Stimulated activated CD4-positive, alpha-beta T cell treated with anti-CD3 and anti-CD28 coated beads, TNF-alpha, amount 100 ng/mL, for 48 hours (primary cell): ENCODE results near the gene UGGT1.

Experiments used
- DNase-seq, 3 donors: peaks; one replicate each; pipeline ENCODE4 v3.0.0-alpha.2; 2020; ENCODE audit warnings: low read depth in 3 of 3

The UGGT1 gene

GRCh38 chr2:128105072-128105471 is 14.1 kb downstream of the UGGT1 start:
- no peak for DNase-seq

GRCh38 chr2:128108166-128108565 is 17.2 kb downstream of the UGGT1 start:
- no peak for DNase-seq

- no peak for DNase-seq
These were observed 18.2 kb downstream of the UGGT1 start for GRCh38 chr2:128109243-128109642.

DNA sequence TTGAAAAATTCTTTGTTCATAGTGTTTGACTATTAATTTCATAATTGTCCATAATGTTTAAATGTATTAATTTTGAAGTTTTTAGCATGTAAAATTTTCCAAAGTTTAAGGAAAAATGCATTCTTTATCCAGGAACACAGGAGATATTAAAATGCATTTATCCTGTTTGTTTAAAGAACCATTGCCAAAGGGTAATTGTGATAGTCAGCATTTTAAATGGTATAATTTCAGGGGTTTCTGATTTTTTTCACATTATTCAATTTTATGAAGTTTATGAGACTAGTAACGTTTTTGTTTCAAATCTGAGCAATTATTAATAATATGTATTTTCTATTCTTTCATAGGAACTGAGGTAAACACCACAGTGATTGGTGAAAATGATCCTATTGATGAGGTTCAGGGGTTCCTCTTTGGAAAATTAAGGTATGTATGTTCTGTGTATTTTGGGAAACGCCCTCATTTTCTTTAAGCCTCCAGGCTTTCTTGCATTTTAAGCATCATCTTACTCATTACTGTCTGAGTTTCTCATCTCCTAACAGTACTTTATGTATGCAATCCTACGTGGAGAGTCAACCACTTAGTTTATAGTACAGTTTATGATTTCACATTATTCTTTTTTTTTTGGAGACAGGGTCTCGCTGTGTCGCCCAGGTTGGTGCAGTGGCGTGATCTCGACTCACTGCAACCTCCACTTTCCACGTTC is 25.1 kb downstream of the UGGT1 start:
- no peak for DNase-seq

DNA sequence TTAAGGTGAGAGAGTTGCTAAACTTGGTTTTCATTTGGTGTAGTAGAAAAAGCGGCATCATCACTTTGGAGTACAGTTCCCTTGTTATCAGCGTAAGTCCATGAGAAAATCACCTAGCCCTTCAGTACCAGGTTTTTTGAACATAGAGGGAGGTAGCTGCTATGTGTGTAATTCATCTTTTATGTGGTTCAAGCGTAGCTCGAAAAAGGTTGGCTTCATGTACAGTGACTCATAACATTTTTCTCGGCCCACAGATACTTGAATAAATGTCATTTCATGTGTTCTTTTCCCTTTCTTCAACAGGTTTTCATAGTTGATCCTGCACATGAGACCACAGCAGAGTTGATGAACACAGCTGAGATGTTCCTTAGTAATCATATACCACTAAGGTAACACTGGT is 43.6 kb downstream of the UGGT1 start:
- DNase-seq, result no peak

GRCh38 chr2:128137094-128137616 is 46.2 kb downstream of the UGGT1 start:
- DNase-seq, result no peak

DNA sequence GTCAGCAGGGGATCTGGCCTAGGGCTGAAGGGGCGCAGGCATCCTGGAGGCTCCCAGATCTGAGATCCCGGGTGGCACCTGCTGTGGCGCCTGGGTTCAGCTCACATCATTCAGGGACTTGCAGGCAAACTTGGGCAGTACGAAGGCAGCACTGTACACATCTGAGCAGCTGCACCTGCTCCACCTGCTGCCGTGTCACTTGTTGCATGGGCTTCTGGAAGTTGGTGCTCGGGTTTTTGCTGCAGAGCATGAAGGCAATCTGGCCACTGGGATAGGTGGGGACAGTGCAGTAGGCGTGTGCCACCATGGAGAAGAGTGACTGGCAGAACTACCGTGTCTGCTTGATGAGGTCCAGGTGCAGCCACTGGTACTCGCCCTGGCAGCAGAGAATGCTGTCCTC is 48.6 kb downstream of the UGGT1 start:
- no peak for DNase-seq

DNA sequence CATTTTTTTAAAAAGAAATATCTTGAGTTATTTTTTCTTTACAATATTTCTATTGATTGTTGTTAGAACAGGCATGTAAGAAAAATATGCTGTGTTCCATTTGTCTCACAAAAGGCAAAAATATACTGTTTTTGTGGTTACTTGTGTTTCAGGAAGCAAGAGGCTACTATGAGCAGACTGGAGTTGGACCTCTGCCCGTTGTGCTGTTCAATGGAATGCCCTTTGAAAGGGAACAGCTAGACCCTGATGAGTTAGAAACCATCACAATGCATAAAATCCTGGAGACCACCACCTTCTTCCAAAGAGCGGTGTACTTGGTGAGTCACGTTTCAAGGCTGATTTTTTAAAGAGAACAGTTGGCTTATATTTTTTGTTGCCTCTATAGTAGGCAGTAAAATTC is 54.7 kb downstream of the UGGT1 start:
- no peak for DNase-seq

DNA sequence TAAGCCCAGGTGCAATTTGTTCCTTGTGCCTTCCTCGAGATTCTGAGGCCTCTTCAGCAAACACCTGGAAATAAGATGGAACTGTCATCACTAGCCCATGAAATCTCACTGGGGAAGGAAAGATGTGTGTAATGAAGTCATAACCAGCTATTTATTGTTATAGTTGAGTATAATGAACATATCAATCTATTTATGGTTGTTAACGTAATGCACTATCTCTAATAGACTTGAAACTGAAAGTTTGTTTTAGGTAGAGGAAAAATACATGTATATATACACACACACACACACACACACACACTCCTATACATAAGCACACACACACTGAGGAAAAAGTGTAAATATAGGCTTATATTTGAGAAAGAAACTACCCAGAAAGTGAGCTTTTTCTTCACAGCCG is 62.8 kb downstream of the UGGT1 start:
- no peak for DNase-seq

GRCh38 chr2:128154225-128154624 is 63.2 kb downstream of the UGGT1 start:
- no peak for DNase-seq

DNA sequence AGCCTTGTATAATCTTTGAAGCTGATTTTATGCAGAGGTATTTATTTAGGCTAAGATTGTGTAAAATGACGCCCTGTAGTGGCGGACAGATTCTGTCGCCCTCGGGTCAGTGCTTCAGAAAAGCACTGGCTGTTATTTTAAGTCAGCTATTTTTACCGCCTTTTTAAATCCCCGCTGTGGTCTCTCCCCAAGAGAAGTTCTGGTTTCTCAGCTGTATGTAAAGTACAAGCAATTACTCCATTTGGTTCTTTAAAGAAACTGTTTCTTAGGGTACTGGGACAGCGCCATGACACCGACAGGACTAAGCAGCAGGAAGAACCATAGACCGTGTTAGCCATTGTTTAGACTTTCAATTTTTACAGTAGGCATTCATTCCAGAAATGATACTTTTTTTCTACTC is 65.0 kb downstream of the UGGT1 start:
- no peak for DNase-seq

DNA sequence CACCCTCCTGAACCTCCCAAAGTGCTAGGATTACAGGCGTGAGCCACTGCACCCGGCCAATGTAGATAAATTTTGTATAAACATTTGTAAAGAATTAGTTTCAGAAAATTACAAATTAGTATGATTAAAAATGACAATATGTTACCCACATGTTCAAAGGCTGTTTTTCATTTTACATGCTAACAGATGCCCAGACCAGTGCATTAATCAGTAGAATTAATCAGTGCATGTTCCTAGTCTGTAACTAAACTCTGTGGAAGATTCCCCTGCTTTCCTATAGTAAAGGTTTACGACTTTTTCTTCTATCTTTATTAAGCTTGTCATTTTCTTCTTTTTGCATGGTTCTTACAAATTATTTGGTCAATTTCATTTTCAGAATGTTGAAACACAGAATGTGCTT is 65.8 kb downstream of the UGGT1 start:
- no peak for DNase-seq

GRCh38 chr2:128157644-128158043 is 66.6 kb downstream of the UGGT1 start:
- DNase-seq, result no peak

- no peak for DNase-seq
These were observed 67.2 kb downstream of the UGGT1 start for GRCh38 chr2:128158176-128158575.

- no peak for DNase-seq
These were observed 68.4 kb downstream of the UGGT1 start for GRCh38 chr2:128159437-128159836.

DNA sequence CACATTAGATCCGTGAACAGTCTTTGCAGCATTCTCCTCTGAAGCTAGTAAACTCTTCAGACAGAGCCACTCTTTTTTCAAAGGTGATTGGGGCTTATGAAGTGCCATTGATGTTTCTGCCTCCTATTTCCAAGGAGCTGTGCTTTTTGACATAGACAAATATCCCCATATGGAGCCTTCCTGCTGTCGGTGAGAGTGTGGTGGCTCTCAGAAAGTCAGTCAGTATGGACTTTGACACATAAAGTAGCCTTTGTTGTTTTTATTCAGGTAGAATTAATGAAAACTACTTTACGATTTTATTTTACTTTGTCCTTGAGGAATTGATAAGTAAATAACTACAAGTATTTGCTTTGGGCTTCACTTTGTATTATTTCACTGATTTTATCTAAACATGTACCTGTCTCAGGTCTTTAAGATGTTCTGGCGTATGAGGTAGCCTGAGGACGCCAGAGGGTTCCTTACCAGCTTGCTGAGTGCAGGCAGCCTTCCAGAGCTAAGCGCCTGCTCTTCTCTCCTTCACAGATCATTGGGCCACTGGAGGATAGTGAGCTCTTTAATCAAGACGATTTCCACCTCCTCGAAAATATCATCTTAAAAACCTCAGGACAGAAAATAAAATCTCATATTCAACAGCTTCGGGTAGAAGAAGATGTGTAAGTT is 69.7 kb downstream of the UGGT1 start:
- DNase-seq, result no peak

- DNase-seq, result no peak
These were observed 71.3 kb downstream of the UGGT1 start for GRCh38 chr2:128162266-128162665.

GRCh38 chr2:128164311-128164710 is 73.3 kb downstream of the UGGT1 start:
- DNase-seq, result no peak

DNA sequence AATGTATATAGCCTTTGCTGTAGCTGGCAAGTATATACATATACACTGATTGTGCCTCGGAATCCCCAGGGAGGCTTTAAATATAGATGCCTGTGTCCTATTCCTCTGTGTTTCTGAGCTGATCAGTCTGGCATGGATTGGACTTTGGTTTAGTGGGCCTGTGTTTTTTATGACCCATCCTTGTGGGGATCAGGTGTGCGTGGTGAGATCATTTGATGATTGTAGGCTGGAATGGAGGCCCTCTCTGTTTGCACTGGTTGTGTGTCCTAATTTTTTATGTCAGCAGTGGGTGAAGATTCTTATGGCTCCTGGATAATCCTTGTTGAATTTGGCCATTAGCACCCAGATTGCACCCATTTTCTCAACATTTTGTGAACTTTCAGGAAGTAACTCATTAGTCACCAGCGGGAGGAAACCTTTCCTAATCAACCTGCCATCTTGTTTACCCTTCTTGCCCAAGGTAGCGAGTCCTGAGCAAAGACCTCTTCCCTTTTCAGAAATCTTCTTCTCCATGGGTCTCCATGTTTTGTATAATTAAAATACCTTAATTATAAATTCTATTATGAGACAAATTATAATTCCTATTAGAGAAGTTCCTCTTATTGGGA is 75.8 kb downstream of the UGGT1 start:
- DNase-seq, result no peak

- DNase-seq, result no peak
These were observed 78.1 kb downstream of the UGGT1 start for GRCh38 chr2:128169094-128169493.

DNA sequence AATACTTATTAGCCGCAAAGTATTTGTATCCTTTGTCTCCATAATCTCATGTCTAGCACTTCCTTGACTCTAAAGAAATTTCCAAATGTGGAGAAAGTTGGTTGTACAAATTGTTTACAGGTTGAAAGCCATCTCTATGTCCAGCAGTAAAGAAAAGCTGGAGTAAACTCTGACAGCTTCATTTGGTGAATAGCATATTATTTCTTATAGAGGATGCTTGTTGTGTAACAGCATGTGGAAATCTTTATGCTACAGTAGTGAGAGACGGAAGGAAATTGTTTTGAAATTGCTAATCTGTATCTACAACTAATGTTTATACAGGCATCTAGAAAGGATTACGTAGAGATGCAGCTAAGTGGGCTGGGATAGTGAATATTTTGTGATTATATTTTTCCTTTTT is 78.5 kb downstream of the UGGT1 start:
- DNase-seq, result no peak

- no peak for DNase-seq
These were observed 79.1 kb downstream of the UGGT1 start for GRCh38 chr2:128169933-128170709.
